K562 (cell line): Measurements from ENCODE around the gene ZSCAN12. TPM values are rescaled to one million over a fixed set of nuclear protein-coding genes. Genes with fewer than 3 reads are reported as not detected.

Source experiments
- C11orf30 ChIP-seq: fragments of 450-650 bp; IDR thresholded peaks from 2 replicates; pipeline ENCODE4 v1.6.1; 2016; ENCODE audit warnings: low read depth, mild to moderate bottlenecking
- CCAR2 ChIP-seq: fragments of 200-400 bp; formaldehyde crosslinking; IDR thresholded peaks from 2 replicates; pipeline ENCODE4 v1.6.1; 2017; ENCODE audit warnings: mild to moderate bottlenecking, low read depth, low read length
- CHD4 ChIP-seq: fragments of 200-600 bp; sonication (generic); IDR thresholded peaks from 3 replicates; pipeline ENCODE4 v1.6.1; 2012; ENCODE audit warnings: low read depth, mild to moderate bottlenecking, mixed read lengths, low read length, inconsistent platforms; ENCODE audit not compliant: insufficient read depth, insufficient replicate concordance, poor library complexity, severe bottlenecking
- ERF ChIP-seq: fragments of 450-650 bp; formaldehyde crosslinking; IDR thresholded peaks from 2 replicates; pipeline ENCODE4 v1.4.0; 2020; ENCODE audit warnings: mild to moderate bottlenecking, mixed read lengths
- FOSL1 ChIP-seq: fragments of 200-800 bp; sonication (Bioruptor generic); conservative IDR thresholded peaks from 2 replicates; pipeline ENCODE4 v1.6.1; 2016; ENCODE audit warnings: missing genetic modification characterization, missing compliant biosample characterization
- FOXK2 ChIP-seq, 2 experiments: fragments of 450-650 bp; IDR thresholded peaks in 1 of 2; conservative IDR thresholded peaks in 1 of 2; 2 replicates each; pipeline ENCODE4 v1.6.1; 2016; ENCODE audit warnings: low read depth in 2 of 2, mild to moderate bottlenecking in 1 of 2
- HMBOX1 ChIP-seq: sonication (generic); IDR thresholded peaks from 2 replicates; pipeline ENCODE4 v1.6.1; 2016
- KDM4B ChIP-seq, 2 experiments: fragments of 450-650 bp in 1 of 2; sonication (generic) in 1 of 2; IDR thresholded peaks; 2 replicates each; pipeline ENCODE4 v1.6.1; 2016 to 2017; ENCODE audit warnings: borderline replicate concordance in 2 of 2, antibody characterized with exemption in 1 of 2, low read depth in 1 of 2, mild to moderate bottlenecking in 1 of 2
- MTF1 ChIP-seq: fragments of 250-450 bp; sonication (Bioruptor Pico); IDR thresholded peaks from 2 replicates; pipeline ENCODE4 v1.9.0; 2021; ENCODE audit warnings: moderate library complexity, mild to moderate bottlenecking, inconsistent platforms, borderline replicate concordance
- MXD1 ChIP-seq: fragments of 250-450 bp; sonication (Bioruptor Pico); IDR thresholded peaks from 2 replicates; pipeline ENCODE4 v1.8.0; 2021; ENCODE audit warnings: borderline replicate concordance, mild to moderate bottlenecking, moderate library complexity; ENCODE audit not compliant: poor library complexity, severe bottlenecking
- PRDM10 ChIP-seq: fragments of 450-650 bp; IDR thresholded peaks from 2 replicates; pipeline ENCODE4 v1.6.1; 2018; ENCODE audit not compliant: partially characterized antibody
- RNF2 ChIP-seq: sonication (generic); IDR thresholded peaks from 2 replicates; pipeline ENCODE4 v1.6.1; 2016
- SMARCE1 ChIP-seq: fragments of 450-650 bp; IDR thresholded peaks from 2 replicates; pipeline ENCODE4 v1.7.1; 2016; ENCODE audit warnings: mild to moderate bottlenecking
- TBL1XR1 ChIP-seq, 2 experiments: IDR thresholded peaks; 2 replicates each; pipeline ENCODE4 v1.6.1; 2012; ENCODE audit warnings: improper control_type of control experiment in 2 of 2, low read length in 2 of 2, mild to moderate bottlenecking in 1 of 2
- TCFL5 ChIP-seq: fragments of 250-450 bp; sonication (Bioruptor Pico); conservative IDR thresholded peaks from 2 replicates; pipeline ENCODE4 v1.6.1; 2021; ENCODE audit warnings: mild to moderate bottlenecking, moderate library complexity, matching md5 sums
- THRA ChIP-seq: fragments of 450-650 bp; IDR thresholded peaks from 2 replicates; pipeline ENCODE4 v1.6.1; 2017; ENCODE audit warnings: mild to moderate bottlenecking, moderate library complexity
- ZBTB12 ChIP-seq: fragments of 250-450 bp; sonication (Bioruptor Pico); IDR thresholded peaks from 2 replicates; pipeline ENCODE4 v1.4.0; 2020
- ZNF23 ChIP-seq: fragments of 250-450 bp; sonication (Bioruptor Pico); IDR thresholded peaks from 2 replicates; pipeline ENCODE4 v1.4.0; 2020; ENCODE audit warnings: mild to moderate bottlenecking
- ZNF511 ChIP-seq: sonication (generic); formaldehyde crosslinking; IDR thresholded peaks from 2 replicates; pipeline ENCODE4 v1.8.0; 2022; ENCODE audit warnings: mild to moderate bottlenecking, missing genetic modification reagents
- polyA plus RNA-seq, 8 experiments: library from polyadenylated mRNA; depleted of rRNA in 4 of 8; stranded (reverse) in 5 of 8; unstranded in 3 of 8; fragments of >200 nt; fragmentation: Nextera tagmentation in 2 of 8; fragmentation: Illumina TruSeq in 1 of 8; extraction: Ambion mirVana in 2 of 8; extraction: Trizol in 1 of 8; gene quantifications; 2 replicates each; pipeline versions ENCODE4 v1.2.1 to v1.2.3, GENCODE V29; 2011 to 2014; ENCODE audit warnings: inconsistent platforms in 1 of 8, missing spikeins in 1 of 8
- total RNA-seq, 7 experiments: library from RNA; depleted of rRNA in 6 of 7; stranded (reverse); fragments of >200 nt in 6 of 7; fragmentation: Illumina TruSeq in 2 of 7; extraction: Trizol in 2 of 7; gene quantifications; 2 replicates each; pipeline versions ENCODE4 v1.2.1 to v1.2.3, GENCODE V29; 2011 to 2021; ENCODE audit warnings: low replicate concordance in 1 of 7

ZSCAN12 gene
- total and polyA plus RNA-seq, 9 of the 15 experiments (the other 6 are each of a cell fraction or from before 2014, with no cell fraction given) = 2.5 to 19.6 (median 12.5) TPM

- no peak for TF ChIP-seq THRA
- peak; percentile 67; the same call in 1 of the 2 replicates for TF ChIP-seq SMARCE1
- no peak for TF ChIP-seq TBL1XR1 (IDR thresholded peaks at IDR 0.05; ENCODE audit: low read length in 2 of 2)
- TF ChIP-seq FOXK2 (conservative IDR thresholded peaks at IDR 0.05 in 1 of 2, IDR thresholded peaks at IDR 0.05 in 1 of 2; ENCODE audit: low read depth in 2 of 2) = no peak
- TF ChIP-seq ZBTB12 = no peak
- TF ChIP-seq ERF (CRISPR knock-in tag) = no peak
- TF ChIP-seq MXD1 (CRISPR knock-in tag) = no peak
- no peak for TF ChIP-seq CCAR2
- TF ChIP-seq HMBOX1 = no peak
- no peak for TF ChIP-seq MTF1
- TF ChIP-seq RNF2 = no peak
- no peak for TF ChIP-seq ZNF511 (CRISPR knock-in tag)
- TF ChIP-seq PRDM10 = no peak
- TF ChIP-seq FOSL1 (tag) = peak; percentile 61; the same call in 1 of the 2 replicates
- no peak for TF ChIP-seq KDM4B (IDR thresholded peaks at IDR 0.05; ENCODE audit: borderline replicate concordance in 2 of 2, low read depth in 1 of 2)
- no peak for TF ChIP-seq ZNF23 (CRISPR knock-in tag)
- no peak for TF ChIP-seq CHD4
- peak; percentile 84 for TF ChIP-seq C11orf30
- no peak for TF ChIP-seq TCFL5 (CRISPR knock-in tag)
These were observed 24.6 kb upstream of the ZSCAN12 start (continued) for GRCh38 chr6:28424163-28424562.
